Loucy (cell line): Measurements from ENCODE around the gene CD209.

Experiments used
- EZH2phosphoT487 ChIP-seq: fragments of 200-600 bp; IDR thresholded peaks from 2 replicates; pipeline ENCODE4 v1.6.1; 2018; ENCODE audit warnings: antibody characterized with exemption, mild to moderate bottlenecking, moderate library complexity, borderline replicate concordance
- TF ChIP-seq, protein P1 (sequence below): fragments of 200-600 bp; sonication (generic); conservative IDR thresholded peaks from 2 replicates; pipeline ENCODE4 v1.5.1; 2014; ENCODE audit warnings: mild to moderate bottlenecking, antibody characterized with exemption, low read length

DNA sequence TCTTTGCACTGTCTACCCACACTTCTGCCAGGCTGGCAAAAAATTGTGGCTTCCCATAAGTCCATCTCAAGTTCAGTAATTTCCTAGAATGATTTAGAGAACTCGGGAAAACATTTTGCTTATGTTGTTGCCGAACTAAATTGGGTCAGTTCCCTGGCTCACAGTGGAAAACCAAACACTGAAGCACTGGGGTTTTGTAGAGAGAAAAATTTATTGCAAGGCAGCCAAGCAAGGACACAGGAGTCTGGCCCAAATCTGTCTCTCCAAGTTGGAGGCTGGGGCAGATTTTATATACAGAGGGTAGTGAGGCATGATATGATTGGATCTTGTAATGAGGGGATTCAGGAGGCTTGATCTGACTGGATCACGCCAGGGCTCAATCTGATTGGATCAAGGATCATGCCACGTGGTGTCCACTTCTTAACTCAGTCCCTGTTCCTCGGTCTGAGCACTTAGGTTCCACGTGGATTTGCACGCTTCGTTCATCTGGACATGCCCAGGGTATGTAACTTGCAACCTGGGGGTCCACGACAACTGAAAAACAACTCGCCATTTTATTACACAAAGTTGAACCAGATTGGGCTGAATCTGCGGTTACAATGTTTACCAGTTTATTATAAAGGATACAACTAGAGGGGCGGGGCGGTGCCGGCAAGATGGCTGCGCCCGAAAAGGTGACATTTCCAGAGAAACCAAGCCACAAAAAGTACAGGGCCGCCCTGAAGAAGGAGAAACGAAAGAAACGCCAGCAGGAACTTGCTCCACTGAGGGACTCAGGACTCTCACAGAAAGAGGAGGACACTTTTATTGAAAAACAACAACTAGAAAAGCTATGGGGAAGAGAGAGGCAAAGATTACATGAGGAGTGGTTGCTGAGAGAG, 7.3 kb downstream of the CD209 start:
- TF ChIP-seq EZH2phosphoT487: no peak
- TF ChIP-seq, protein P1, sequence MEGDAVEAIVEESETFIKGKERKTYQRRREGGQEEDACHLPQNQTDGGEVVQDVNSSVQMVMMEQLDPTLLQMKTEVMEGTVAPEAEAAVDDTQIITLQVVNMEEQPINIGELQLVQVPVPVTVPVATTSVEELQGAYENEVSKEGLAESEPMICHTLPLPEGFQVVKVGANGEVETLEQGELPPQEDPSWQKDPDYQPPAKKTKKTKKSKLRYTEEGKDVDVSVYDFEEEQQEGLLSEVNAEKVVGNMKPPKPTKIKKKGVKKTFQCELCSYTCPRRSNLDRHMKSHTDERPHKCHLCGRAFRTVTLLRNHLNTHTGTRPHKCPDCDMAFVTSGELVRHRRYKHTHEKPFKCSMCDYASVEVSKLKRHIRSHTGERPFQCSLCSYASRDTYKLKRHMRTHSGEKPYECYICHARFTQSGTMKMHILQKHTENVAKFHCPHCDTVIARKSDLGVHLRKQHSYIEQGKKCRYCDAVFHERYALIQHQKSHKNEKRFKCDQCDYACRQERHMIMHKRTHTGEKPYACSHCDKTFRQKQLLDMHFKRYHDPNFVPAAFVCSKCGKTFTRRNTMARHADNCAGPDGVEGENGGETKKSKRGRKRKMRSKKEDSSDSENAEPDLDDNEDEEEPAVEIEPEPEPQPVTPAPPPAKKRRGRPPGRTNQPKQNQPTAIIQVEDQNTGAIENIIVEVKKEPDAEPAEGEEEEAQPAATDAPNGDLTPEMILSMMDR: no peak
